WTC11 (cell line): ENCODE data around the gene MRPL47. TPM values are rescaled to one million over a fixed set of nuclear protein-coding genes. Genes with fewer than 3 reads are reported as not detected.

Source experiments
- ATAC-seq: fragments of 200-7000 bp; cut with Tn5 transposase; 2 replicates; pipeline ENCODE4 v1.10.0; 2021; ENCODE audit warnings: mild to moderate bottlenecking, moderate library complexity
- CTCF ChIA-PET: fragments of 300-600 bp; sonication (Branson Sonifier 250); formaldehyde crosslinking; loops from one replicate; lab custom pipeline; 2021; ENCODE audit warnings: antibody characterized with exemption; lab: Charles Lee
- POLR2A ChIA-PET: fragments of 350-600 bp; sonication (Branson Sonifier 250); formaldehyde crosslinking; loops from one replicate; lab custom pipeline; 2021; ENCODE audit warnings: antibody characterized with exemption; lab: Charles Lee
- DNase-seq: peaks from one replicate; pipeline ENCODE4 v3.0.0; 2021; ENCODE audit warnings: low spot score
- H3K27ac Mint-ChIP-seq: 2 replicates; pipeline ENCODE4 v1.8.0; 2021; ENCODE audit warnings: mixed read lengths
- H3K27me3 Mint-ChIP-seq: 2 replicates; pipeline ENCODE4 v1.8.0; 2021; ENCODE audit warnings: low read depth, mild to moderate bottlenecking, moderate library complexity, mixed read lengths
- H3K36me3 Mint-ChIP-seq: 2 replicates; pipeline ENCODE4 v1.8.0; 2021; ENCODE audit warnings: mixed read lengths
- H3K4me1 Mint-ChIP-seq: 2 replicates; pipeline ENCODE4 v1.8.0; 2022; ENCODE audit warnings: mixed read lengths
- H3K4me3 Mint-ChIP-seq: 2 replicates; pipeline ENCODE4 v1.8.0; 2021; ENCODE audit warnings: mild to moderate bottlenecking, moderate library complexity, mixed read lengths
- H3K9me3 Mint-ChIP-seq: 2 replicates; pipeline ENCODE4 v1.8.0; 2021; ENCODE audit warnings: mixed read lengths
- ATF2 ChIP-seq: sonication (generic); formaldehyde crosslinking; IDR thresholded peaks from 2 replicates; pipeline ENCODE4 v1.8.1; 2022; ENCODE audit warnings: low read depth, missing genetic modification reagents, borderline replicate concordance
- ETV6 ChIP-seq: sonication (generic); formaldehyde crosslinking; IDR thresholded peaks from 2 replicates; pipeline ENCODE4 v1.8.1; 2022; ENCODE audit warnings: mild to moderate bottlenecking, missing genetic modification reagents
- FOXP1 ChIP-seq: sonication (generic); formaldehyde crosslinking; IDR thresholded peaks from 2 replicates; pipeline ENCODE4 v1.8.0; 2022; ENCODE audit warnings: missing genetic modification reagents, mild to moderate bottlenecking, moderate library complexity, borderline replicate concordance
- GTF2I ChIP-seq: fragments of 250-450 bp; sonication (Bioruptor Pico); conservative IDR thresholded peaks from 2 replicates; pipeline ENCODE4 v1.4.0; 2021; ENCODE audit warnings: mild to moderate bottlenecking
- IRF1 ChIP-seq: sonication (generic); formaldehyde crosslinking; IDR thresholded peaks from 2 replicates; pipeline ENCODE4 v1.8.0; 2023; ENCODE audit warnings: missing genetic modification reagents
- JUN ChIP-seq: sonication (generic); formaldehyde crosslinking; IDR thresholded peaks from 2 replicates; pipeline ENCODE4 v1.8.0; 2023; ENCODE audit warnings: mild to moderate bottlenecking, missing genetic modification reagents
- KAT7 ChIP-seq: sonication (generic); formaldehyde crosslinking; IDR thresholded peaks from 2 replicates; pipeline ENCODE4 v1.8.1; 2023; ENCODE audit warnings: missing genetic modification reagents, mild to moderate bottlenecking, borderline replicate concordance
- MXD4 ChIP-seq: fragments of 250-450 bp; sonication (Bioruptor Pico); IDR thresholded peaks from 2 replicates; pipeline ENCODE4 v1.8.0; 2021; ENCODE audit warnings: mild to moderate bottlenecking, moderate library complexity, borderline replicate concordance
- SMAD3 ChIP-seq: sonication (generic); formaldehyde crosslinking; IDR thresholded peaks from 2 replicates; pipeline ENCODE4 v1.8.0; 2022; ENCODE audit warnings: missing genetic modification reagents, mild to moderate bottlenecking, borderline replicate concordance
- SMAD4 ChIP-seq: sonication (generic); formaldehyde crosslinking; IDR thresholded peaks from 2 replicates; pipeline ENCODE4 v1.8.0; 2022; ENCODE audit warnings: mild to moderate bottlenecking, missing genetic modification reagents
- TEAD1 ChIP-seq: sonication (generic); formaldehyde crosslinking; IDR thresholded peaks from 2 replicates; pipeline ENCODE4 v1.8.0; 2022; ENCODE audit warnings: mild to moderate bottlenecking, missing genetic modification reagents
- USF1 ChIP-seq: sonication (generic); formaldehyde crosslinking; IDR thresholded peaks from 2 replicates; pipeline ENCODE4 v1.8.0; 2022; ENCODE audit warnings: mild to moderate bottlenecking, missing genetic modification reagents
- ZBTB21 ChIP-seq: sonication (generic); formaldehyde crosslinking; IDR thresholded peaks from 2 replicates; pipeline ENCODE4 v1.8.1; 2023; ENCODE audit warnings: mild to moderate bottlenecking, missing genetic modification reagents, borderline replicate concordance
- ZBTB43 ChIP-seq: sonication (generic); formaldehyde crosslinking; IDR thresholded peaks from 2 replicates; pipeline ENCODE4 v1.8.1; 2023; ENCODE audit warnings: mild to moderate bottlenecking, missing genetic modification reagents
- ZMAT4 ChIP-seq: fragments of 250-450 bp; sonication (Bioruptor Pico); IDR thresholded peaks from 2 replicates; pipeline ENCODE4 v1.9.0; 2021; ENCODE audit warnings: mild to moderate bottlenecking
- ZNF232 ChIP-seq: sonication (generic); formaldehyde crosslinking; IDR thresholded peaks from 2 replicates; pipeline ENCODE4 v1.8.0; 2022; ENCODE audit warnings: mild to moderate bottlenecking, missing genetic modification reagents
- ZNF317 ChIP-seq: sonication (generic); formaldehyde crosslinking; IDR thresholded peaks from 2 replicates; pipeline ENCODE4 v1.8.1; 2023; ENCODE audit warnings: low read depth, mild to moderate bottlenecking, moderate library complexity, missing genetic modification reagents, borderline replicate concordance
- ZNF396 ChIP-seq: fragments of 250-450 bp; sonication (Bioruptor Pico); IDR thresholded peaks from 2 replicates; pipeline ENCODE4 v1.8.0; 2021; ENCODE audit warnings: mild to moderate bottlenecking, moderate library complexity, borderline replicate concordance
- ZNF512 ChIP-seq: sonication (generic); formaldehyde crosslinking; IDR thresholded peaks from 2 replicates; pipeline ENCODE4 v1.8.1; 2022; ENCODE audit warnings: missing genetic modification reagents, borderline replicate concordance
- total RNA-seq: library from RNA; stranded (reverse); gene quantifications from 3 replicates; pipeline ENCODE4 v1.2.3, GENCODE V29; 2021

MRPL47 gene
- total RNA-seq, 1 experiment from 2014 or later, result 68.9 TPM

GRCh38 chr3:179603831-179604230 is 607 bp downstream of the MRPL47 start:
- H3K27me3 Mint-ChIP-seq, result no peaks in the 10 kb centered on the region
- TF ChIP-seq ZNF512 (no peak), SMAD3 (CRISPR knock-in tag) (no peak), SMAD4 (CRISPR knock-in tag) (no peak), GTF2I (no peak), JUN (CRISPR knock-in tag) (no peak), ZNF317 (CRISPR knock-in tag) (no peak), ETV6 (CRISPR knock-in tag) (no peak), ZMAT4 (CRISPR knock-in tag) (no peak), IRF1 (no peak), MXD4 (CRISPR knock-in tag) (no peak), ATF2 (CRISPR knock-in tag) (no peak), KAT7 (no peak), ZBTB43 (CRISPR knock-in tag) (no peak), ZBTB21 (CRISPR knock-in tag) (no peak)
- no peak for ATAC-seq
- POLR2A ChIA-PET, result interaction anchor here (0.6 kb wide), 1 partner anchor 432 kb away, joined by 3 read pairs; no protein-coding TSS in a partner anchor
- peaks cover 4% of the 10 kb centered on the region for H3K4me1 Mint-ChIP-seq
- peaks cover 36% of the 10 kb centered on the region for H3K36me3 Mint-ChIP-seq
- no peaks in the 10 kb centered on the region for H3K9me3 Mint-ChIP-seq
- DNase-seq, result no peak
- CTCF ChIA-PET, result no interaction called here
- peak overlapping the region; percentile 99 for H3K4me3 Mint-ChIP-seq
- peak overlapping the region; percentile 100 for H3K27ac Mint-ChIP-seq

DNA sequence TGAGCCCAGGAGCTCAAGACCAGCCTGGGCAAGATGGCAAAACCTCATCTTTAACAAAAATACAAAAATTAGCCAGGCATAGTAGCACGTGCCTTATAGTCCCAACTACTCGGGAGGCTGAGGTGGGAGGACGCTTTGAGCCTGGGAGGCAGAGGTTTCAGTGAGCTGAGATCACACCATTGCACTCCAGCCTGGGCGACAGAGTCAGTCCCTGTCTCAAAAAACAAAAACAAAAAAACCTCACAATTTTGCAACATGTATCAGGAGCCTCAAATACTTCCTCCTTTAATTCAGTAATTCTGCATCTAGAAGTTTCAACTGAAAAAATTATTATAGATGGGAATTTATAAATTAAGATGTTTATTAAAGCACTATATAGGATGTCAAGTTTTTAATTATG is 1.1 kb downstream of the MRPL47 start:
- TF ChIP-seq ZNF232 (CRISPR knock-in tag), result no peak
- TF ChIP-seq TEAD1 (CRISPR knock-in tag), result no peak
- no peak for TF ChIP-seq ZNF396 (CRISPR knock-in tag)
- no peak for TF ChIP-seq USF1
- TF ChIP-seq FOXP1, result no peak
- TF ChIP-seq ZNF512, result no peak
- CTCF ChIA-PET, result no interaction called here
- peaks cover 41% of the 10 kb centered on the region for H3K36me3 Mint-ChIP-seq
- ATAC-seq (no peak), DNase-seq (no peak)
- H3K4me3 Mint-ChIP-seq, result peak overlapping the region; percentile 99
- H3K9me3 Mint-ChIP-seq, result no peaks in the 10 kb centered on the region
- H3K27me3 Mint-ChIP-seq, result no peaks in the 10 kb centered on the region
- H3K4me1 Mint-ChIP-seq, result peaks cover 4% of the 10 kb centered on the region
- POLR2A ChIA-PET, result interaction anchor here (0.6 kb wide), 1 partner anchor 433 kb away, joined by 3 read pairs; no protein-coding TSS in a partner anchor
- H3K27ac Mint-ChIP-seq, result no peak overlapping the region
